BLaER1 treated with 17β-estradiol and CSF1 and Interleukin-3, amounts not matched to agents 10 nM and 100 nM (cell line): ENCODE data around the gene WNT4.

Experiments used
- H3K27ac ChIP-seq, 11 experiments: shearing (Covaris generic); formaldehyde crosslinking; 2 replicates each; pipeline ENCODE4 v1.8.1; 2022
- H3K27me3 ChIP-seq, 11 experiments: shearing (Covaris generic); formaldehyde crosslinking; 2 replicates each; pipeline ENCODE4 v1.8.1; 2022
- H3K36me3 ChIP-seq, 11 experiments: shearing (Covaris generic); formaldehyde crosslinking; 2 replicates each; pipeline ENCODE4 v1.8.1; 2022
- H3K4me1 ChIP-seq, 10 experiments: shearing (Covaris generic); formaldehyde crosslinking; 2 replicates each; pipeline ENCODE4 v1.8.1; 2022
- H3K4me2 ChIP-seq, 11 experiments: shearing (Covaris generic); formaldehyde crosslinking; 2 replicates each; pipeline ENCODE4 v1.8.1; 2022
- H3K4me3 ChIP-seq, 10 experiments: shearing (Covaris generic); formaldehyde crosslinking; 2 replicates each; pipeline ENCODE4 v1.8.1; 2022
- H3K9ac ChIP-seq, 11 experiments: shearing (Covaris generic); formaldehyde crosslinking; 2 replicates each; pipeline ENCODE4 v1.8.1; 2022
- H3K9me3 ChIP-seq, 11 experiments: shearing (Covaris generic); formaldehyde crosslinking; replicated peaks in 1 of 11; 2 replicates each; pipeline ENCODE4 v1.8.1; 2022
- H4K20me1 ChIP-seq, 11 experiments: shearing (Covaris generic); formaldehyde crosslinking; 2 replicates each; pipeline ENCODE4 v1.8.1; 2022
- Cebpa-rat ChIP-seq, 11 experiments: shearing (Covaris generic); IDR thresholded peaks; 2 replicates each; pipeline ENCODE4 v1.8.1; 2022

WNT4 gene

DNA sequence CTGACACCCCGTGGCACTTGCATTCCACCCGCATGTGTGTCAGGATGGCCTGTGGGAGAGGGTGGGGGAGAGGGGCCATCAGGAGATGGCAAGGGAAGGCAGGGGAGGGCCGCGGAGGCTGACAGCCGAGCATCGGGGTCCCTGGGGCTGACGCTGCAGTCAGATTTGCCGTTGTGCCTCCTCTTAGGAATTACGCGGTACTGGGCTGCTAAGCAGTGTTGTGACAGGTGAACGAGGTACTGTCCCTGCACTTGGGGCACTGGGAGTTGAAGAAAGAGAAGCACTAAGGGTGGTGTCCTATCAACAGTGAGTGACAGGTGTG, 22.5 kb downstream of the WNT4 start:
- no peak for TF ChIP-seq Cebpa-rat (IDR thresholded peaks at IDR 0.05)
- Histone ChIP-seq H3K36me3 (peaks cover 5 to 63% (median 46%) of the 10 kb centered on the region in 11 experiments; a peak in 21 of 22 replicates), H3K27me3 (no peaks in the 10 kb centered on the region), H3K27ac (no peak overlapping the region), H3K9ac (no peak overlapping the region), H3K4me2 (no peak overlapping the region), H3K4me3 (no peak overlapping the region), H3K4me1 (peaks cover 0 to 31% (median 9%) of the 10 kb centered on the region in 10 experiments; a peak in 10 of 20 replicates), H3K9me3 (no peaks in the 10 kb centered on the region), H4K20me1 (peaks cover 44 to 100% (median 88%) of the 10 kb centered on the region in 11 experiments)

DNA sequence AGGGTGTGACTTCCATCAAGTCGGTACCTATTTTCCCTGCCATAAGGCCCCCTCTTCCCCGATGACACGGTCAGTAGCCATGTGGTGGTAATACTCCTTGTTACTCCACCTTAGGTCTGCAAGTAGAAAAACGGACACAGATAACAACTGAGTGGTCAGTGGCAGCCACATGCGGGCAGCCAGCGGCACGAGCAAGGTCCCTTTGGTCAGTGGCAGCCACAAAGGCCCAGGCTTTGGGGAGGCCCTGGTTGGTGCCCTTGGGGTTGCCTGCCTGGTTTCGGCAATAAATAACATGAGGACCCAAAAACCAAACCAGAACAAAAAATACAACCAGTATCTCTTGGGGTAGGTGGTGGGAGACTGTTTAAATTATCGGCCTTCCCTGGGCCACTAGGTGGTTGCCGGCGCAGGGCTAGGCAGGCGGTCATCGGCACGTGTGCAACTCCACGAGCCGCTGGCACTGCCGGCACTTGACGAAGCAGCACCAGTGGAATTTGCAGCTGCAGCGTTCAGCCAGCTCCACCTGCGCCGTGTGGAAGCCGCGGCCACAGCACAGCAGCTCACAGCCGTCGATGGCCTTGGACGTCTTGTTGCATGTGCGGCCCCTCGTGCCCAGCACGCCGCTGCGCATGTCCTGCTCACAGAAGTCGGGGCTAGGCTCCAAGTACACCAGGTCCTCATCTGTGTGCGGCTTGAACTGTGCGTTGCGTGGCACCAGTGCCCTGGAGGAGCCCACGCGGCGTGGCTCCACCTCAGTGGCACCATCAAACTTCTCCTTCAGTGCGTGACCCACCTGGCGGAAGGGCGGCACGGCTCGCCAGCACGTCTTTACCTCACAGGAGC, 23.1 kb downstream of the WNT4 start:
- Histone ChIP-seq H3K4me1 (peaks cover 0 to 31% (median 11%) of the 10 kb centered on the region in 10 experiments; a peak in 10 of 20 replicates), H3K36me3 (peaks cover 10 to 68% (median 52%) of the 10 kb centered on the region in 11 experiments; a peak in 21 of 22 replicates), H3K9me3 (no peaks in the 10 kb centered on the region), H3K27me3 (no peaks in the 10 kb centered on the region), H3K4me3 (no peak overlapping the region), H3K27ac (no peak overlapping the region), H3K9ac (no peak overlapping the region), H4K20me1 (peaks cover 49 to 100% (median 90%) of the 10 kb centered on the region in 11 experiments), H3K4me2 (no peak overlapping the region)
- TF ChIP-seq Cebpa-rat (IDR thresholded peaks at IDR 0.05), result no peak

GRCh38 chr1:22118291-22118992, 24.5 kb downstream of the WNT4 start:
- Histone ChIP-seq H3K36me3 (peaks cover 24 to 82% (median 66%) of the 10 kb centered on the region in 11 experiments), H3K27me3 (no peaks in the 10 kb centered on the region), H4K20me1 (peaks cover 53 to 100% (median 99%) of the 10 kb centered on the region in 11 experiments), H3K4me2 (no peak overlapping the region), H3K4me3 (no peak overlapping the region), H3K9me3 (no peaks in the 10 kb centered on the region), H3K9ac (no peak overlapping the region), H3K27ac (no peak overlapping the region), H3K4me1 (peaks cover 0 to 31% (median 14%) of the 10 kb centered on the region in 10 experiments; a peak in 12 of 20 replicates)
- TF ChIP-seq Cebpa-rat (IDR thresholded peaks at IDR 0.05), result no peak

DNA sequence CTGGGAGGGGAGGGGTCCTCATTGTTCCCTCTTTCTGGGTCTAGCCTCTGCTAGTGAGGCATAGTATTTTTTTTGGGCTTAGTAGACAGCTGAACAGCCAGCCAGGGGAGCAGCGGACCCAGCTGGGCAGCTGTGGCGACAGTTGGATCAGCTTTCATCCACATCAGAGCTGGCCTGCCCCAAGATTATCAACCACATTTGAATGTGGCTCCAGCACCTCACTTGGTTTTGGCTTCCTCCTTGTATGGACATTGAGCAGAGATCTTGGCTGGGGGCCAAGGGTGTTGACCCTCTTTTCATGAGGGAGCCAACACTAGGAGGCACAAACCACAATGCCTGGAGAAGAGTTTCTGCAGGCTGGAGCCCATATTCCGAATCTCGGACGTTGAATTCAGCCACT, 25.0 kb downstream of the WNT4 start:
- TF ChIP-seq Cebpa-rat (IDR thresholded peaks at IDR 0.05), result no peak
- Histone ChIP-seq H3K9me3 (no peaks in the 10 kb centered on the region), H3K4me3 (no peak overlapping the region), H3K4me2 (no peak overlapping the region), H3K27ac (no peak overlapping the region), H3K9ac (no peak overlapping the region), H3K27me3 (no peaks in the 10 kb centered on the region), H3K36me3 (peaks cover 29 to 88% (median 72%) of the 10 kb centered on the region in 11 experiments), H4K20me1 (peaks cover 57 to 100% (median 100%) of the 10 kb centered on the region in 11 experiments), H3K4me1 (peaks cover 0 to 30% (median 15%) of the 10 kb centered on the region in 10 experiments; a peak in 12 of 20 replicates)

DNA sequence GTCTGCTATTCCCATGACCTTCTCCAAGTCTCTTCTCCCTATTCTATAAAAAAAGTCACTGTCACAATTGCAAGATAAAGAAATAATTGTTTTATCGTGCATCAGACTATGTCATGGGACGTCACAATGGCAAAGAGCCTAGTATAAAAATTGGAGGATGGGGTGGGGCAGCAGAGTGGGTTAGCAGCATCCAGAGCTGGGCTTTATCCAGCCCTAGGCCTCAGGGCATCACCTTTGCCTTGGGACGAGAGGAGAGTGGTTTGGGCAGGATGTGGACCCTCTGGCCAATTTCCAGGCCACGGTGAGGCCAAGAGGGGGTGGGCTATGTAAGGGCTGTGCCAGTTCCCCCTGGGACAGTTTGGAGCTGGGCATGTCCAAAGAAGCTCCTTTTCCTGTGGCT, 25.7 kb downstream of the WNT4 start:
- Histone ChIP-seq H4K20me1 (peaks cover 63 to 100% (median 100%) of the 10 kb centered on the region in 11 experiments), H3K9me3 (no peaks in the 10 kb centered on the region), H3K36me3 (peaks cover 35 to 95% (median 78%) of the 10 kb centered on the region in 11 experiments), H3K4me2 (no peak overlapping the region), H3K27me3 (no peaks in the 10 kb centered on the region), H3K27ac (no peak overlapping the region), H3K4me3 (no peak overlapping the region), H3K4me1 (peaks cover 0 to 24% (median 12%) of the 10 kb centered on the region in 10 experiments; a peak in 10 of 20 replicates), H3K9ac (no peak overlapping the region)
- no peak for TF ChIP-seq Cebpa-rat (IDR thresholded peaks at IDR 0.05)

- no peaks in the 10 kb centered on the region for H3K27me3 ChIP-seq
- TF ChIP-seq Cebpa-rat (IDR thresholded peaks at IDR 0.05), result no peak
- H4K20me1 ChIP-seq, result peaks cover 61 to 100% (median 100%) of the 10 kb centered on the region in 11 experiments
- peaks cover 53 to 100% (median 87%) of the 10 kb centered on the region in 11 experiments for H3K36me3 ChIP-seq
- no peak overlapping the region for H3K4me3 ChIP-seq
- H3K27ac ChIP-seq, result no peak overlapping the region
- no peaks in the 10 kb centered on the region for H3K9me3 ChIP-seq
- H3K9ac ChIP-seq, result no peak overlapping the region
- H3K4me2 ChIP-seq, result no peak overlapping the region
- H3K4me1 ChIP-seq, result peaks cover 0 to 17% (median 6%) of the 10 kb centered on the region in 10 experiments; a peak in 7 of 20 replicates
Measured at GRCh38 chr1:22115286-22115685, 27.6 kb downstream of the WNT4 start.

DNA sequence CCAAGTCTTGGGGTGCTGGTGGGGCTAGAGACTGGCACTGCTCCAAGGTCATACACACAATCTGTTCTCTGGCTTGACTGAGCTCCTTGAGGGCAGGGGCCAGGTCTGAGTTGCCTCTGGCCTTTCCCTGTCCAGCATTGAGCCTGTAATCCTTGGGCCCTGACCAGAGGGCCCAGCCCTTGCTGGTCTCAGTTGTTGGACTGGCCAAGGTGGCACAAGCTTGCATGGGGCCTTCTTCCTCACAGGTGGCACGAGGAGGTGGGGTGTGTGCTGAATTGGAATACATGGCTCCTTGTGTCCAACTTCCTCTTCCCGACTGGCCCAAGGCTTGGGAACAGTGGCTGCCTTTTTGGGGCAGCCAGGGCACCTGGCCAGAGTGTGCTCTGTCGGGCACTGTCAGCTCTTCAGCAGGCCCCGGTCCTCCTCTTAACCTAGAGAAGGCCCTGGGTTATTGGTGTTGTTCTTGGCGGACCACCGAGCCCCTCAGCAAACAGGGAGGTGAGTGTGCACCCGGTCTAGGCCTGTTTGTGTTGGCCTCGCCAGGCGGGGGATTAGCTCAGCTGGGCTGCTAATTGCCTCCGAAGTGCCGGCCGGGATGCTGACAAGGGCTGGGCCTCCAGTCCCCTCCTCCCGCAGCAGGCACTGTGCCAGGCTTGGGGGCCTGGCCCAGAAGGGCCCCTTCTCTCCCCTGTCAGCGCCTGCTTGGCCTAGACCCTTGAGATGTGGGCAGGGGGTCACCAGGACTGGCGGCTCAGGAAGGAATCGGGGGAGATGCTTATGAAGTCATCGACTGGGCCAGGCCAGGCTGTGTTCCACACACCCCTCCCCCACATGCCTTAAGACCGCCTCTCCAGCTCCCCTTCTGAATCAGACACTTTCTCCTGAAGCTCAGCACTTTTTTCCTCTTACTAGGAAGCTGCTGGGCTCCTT, 28.5 kb downstream of the WNT4 start:
- H4K20me1 ChIP-seq, result peaks cover 55 to 100% (median 100%) of the 10 kb centered on the region in 11 experiments
- no peak overlapping the region for H3K27ac ChIP-seq
- H3K4me2 ChIP-seq, result no peak overlapping the region
- H3K9me3 ChIP-seq, result no peaks in the 10 kb centered on the region
- TF ChIP-seq Cebpa-rat (IDR thresholded peaks at IDR 0.05), result no peak
- peaks cover 60 to 100% (median 86%) of the 10 kb centered on the region in 11 experiments for H3K36me3 ChIP-seq
- H3K27me3 ChIP-seq, result no peaks in the 10 kb centered on the region
- no peak overlapping the region for H3K9ac ChIP-seq
- no peak overlapping the region for H3K4me3 ChIP-seq
- H3K4me1 ChIP-seq, result peaks cover 0 to 17% (median 6%) of the 10 kb centered on the region in 10 experiments; a peak in 7 of 20 replicates

- Histone ChIP-seq H3K4me2 (no peak overlapping the region), H4K20me1 (peaks cover 54 to 100% (median 100%) of the 10 kb centered on the region in 11 experiments), H3K4me3 (no peak overlapping the region), H3K4me1 (peaks cover 0 to 17% (median 5%) of the 10 kb centered on the region in 10 experiments; a peak in 7 of 20 replicates), H3K27me3 (no peaks in the 10 kb centered on the region), H3K9ac (no peak overlapping the region), H3K27ac (no peak overlapping the region), H3K9me3 (no peaks in the 10 kb centered on the region), H3K36me3 (peaks cover 74 to 100% (median 90%) of the 10 kb centered on the region in 11 experiments)
- no peak for TF ChIP-seq Cebpa-rat (IDR thresholded peaks at IDR 0.05)
Measured at GRCh38 chr1:22112554-22112953, 30.3 kb downstream of the WNT4 start.
